ENCODE data around the gene SLC22A15. TPM values are rescaled to one million over a fixed set of nuclear protein-coding genes. Genes with fewer than 3 reads are reported as not detected.

SLC22A15 gene
- total RNA-seq, 2 experiments from 2014 or later: 0.47 to 0.54 TPM

DNA sequence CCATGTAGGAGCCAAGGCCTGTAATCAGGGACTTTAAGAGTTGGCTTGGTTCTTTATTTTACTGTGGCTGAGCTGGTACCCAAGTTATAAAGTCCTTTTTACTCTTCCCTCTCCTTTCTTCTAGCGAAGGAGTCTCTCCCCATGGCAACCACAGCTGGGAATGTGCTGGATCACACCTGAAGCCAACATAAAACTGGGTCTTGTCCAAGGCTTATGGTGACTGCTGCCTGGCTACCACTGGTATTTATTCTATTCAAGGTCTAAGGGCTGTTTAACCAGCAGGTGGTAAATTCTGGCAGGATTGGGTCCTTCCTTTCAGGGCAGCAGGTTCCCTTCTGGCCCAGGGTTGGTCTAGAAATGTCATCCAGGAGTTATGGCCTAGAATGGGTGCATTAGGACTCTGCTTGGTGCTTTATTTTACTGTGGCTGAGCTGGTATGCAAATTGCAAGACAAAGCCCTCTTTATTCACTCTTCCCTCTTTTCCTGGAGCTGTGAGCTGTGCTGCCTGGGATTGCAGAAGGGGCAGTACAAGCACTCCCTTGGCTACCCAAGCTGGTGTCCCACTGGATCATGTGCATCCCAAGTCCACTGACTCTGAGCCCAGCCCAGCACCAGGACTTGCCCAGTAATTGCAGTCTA is 26.6 kb downstream of the SLC22A15 start:
- H3K4me3 Mint-ChIP-seq: no peak overlapping the region
- H3K36me3 Mint-ChIP-seq: peaks cover 12% of the 10 kb centered on the region
- H3K9me3 Mint-ChIP-seq: peaks cover 21% of the 10 kb centered on the region
- H3K27ac Mint-ChIP-seq: no peak overlapping the region
- H3K4me1 Mint-ChIP-seq: peaks cover 6% of the 10 kb centered on the region
- DNase-seq: no peak
- H3K27me3 Mint-ChIP-seq: peaks cover 10% of the 10 kb centered on the region

DNA sequence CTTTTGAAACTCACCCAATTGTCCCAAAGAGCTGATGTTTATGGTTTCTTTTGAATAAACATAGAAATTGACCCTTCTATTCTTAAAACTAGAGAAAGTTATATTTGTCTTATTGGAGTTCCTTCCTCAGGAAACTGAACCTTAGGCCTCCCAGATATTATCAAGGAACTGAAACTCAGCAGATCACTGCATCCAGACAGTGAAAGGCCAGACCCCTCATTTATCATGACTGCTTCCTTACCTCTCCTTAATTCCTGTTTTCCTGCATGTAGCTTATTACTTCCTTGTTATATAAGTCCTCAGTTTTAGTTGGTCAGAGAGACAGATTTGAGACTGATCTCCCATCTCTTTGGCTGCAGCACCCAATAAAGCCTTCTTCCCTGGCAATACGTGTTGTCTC is 27.5 kb downstream of the SLC22A15 start:
- no peak for DNase-seq
- Mint-ChIP-seq H3K27ac (no peak overlapping the region), H3K4me1 (peaks cover 6% of the 10 kb centered on the region), H3K36me3 (peaks cover 4% of the 10 kb centered on the region), H3K9me3 (peaks cover 12% of the 10 kb centered on the region), H3K4me3 (no peak overlapping the region), H3K27me3 (peaks cover 10% of the 10 kb centered on the region)

DNA sequence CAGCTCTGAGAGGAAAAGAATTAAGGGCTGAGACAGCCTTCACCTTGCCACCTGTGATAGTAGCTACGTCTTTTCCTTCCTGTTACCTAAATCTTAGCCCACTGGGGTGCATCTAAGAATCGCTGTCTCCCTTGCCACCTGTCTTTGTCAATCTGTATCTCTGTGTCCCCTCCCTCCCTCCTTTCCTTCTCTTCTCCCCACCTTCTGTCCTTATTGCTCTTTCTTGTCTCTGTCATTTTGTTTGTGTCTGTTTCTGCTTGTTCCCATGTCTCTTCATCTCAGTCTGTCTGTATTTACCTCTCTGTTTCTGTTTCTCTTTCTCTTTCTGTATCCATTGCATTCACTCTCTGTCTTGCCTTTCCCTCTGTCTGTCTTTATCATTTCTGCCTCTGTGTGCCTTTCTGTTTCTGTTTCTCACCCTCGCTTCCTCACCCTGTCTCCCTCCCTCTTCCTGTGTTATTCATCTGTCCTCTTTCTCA is 30.2 kb downstream of the SLC22A15 start:
- Mint-ChIP-seq H3K27ac (peak overlapping the region; percentile 66), H3K4me1 (peaks cover 6% of the 10 kb centered on the region), H3K27me3 (peaks cover 6% of the 10 kb centered on the region), H3K36me3 (peaks cover 3% of the 10 kb centered on the region), H3K9me3 (no peaks in the 10 kb centered on the region), H3K4me3 (peak overlapping the region; percentile 73)
- DNase-seq: no peak

DNA sequence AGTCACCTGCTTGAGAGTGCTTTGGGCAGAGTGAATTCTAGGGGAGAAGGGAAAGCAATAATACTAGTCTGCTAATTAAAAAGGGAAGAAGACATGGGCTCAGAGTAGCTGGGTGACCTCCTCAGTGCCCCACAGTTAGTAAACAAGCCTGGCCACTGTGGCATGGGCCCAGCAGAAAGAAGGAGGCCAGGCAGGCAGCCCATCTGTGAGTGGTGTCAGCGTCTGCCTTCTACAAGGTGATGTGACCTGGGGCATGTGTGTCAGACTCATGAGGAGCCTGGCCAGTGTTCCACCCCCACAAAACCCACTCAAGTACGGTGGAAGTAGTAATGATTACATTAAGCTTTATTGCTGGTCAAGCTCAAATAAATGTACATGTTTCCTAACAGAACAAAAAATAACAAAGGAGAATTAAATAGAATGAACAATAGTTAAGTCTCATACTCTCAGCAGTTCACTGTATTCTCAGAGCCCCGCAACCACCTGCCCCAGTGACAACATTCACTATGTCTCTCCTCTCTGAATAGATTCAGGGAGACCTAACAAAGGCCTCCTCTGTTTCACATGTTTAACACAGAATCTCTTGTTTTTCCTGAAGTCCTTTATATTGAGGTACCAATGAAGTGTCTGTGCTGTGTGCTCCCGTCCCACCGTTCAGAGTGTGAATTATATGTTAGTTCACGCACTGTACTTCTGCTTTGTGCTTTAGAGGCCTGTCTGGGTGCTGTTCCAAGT is 32.5 kb downstream of the SLC22A15 start:
- Mint-ChIP-seq H3K36me3 (no peaks in the 10 kb centered on the region), H3K27me3 (peaks cover 6% of the 10 kb centered on the region), H3K9me3 (no peaks in the 10 kb centered on the region), H3K27ac (no peak overlapping the region), H3K4me3 (no peak overlapping the region), H3K4me1 (peaks cover 6% of the 10 kb centered on the region)
- DNase-seq: no peak

DNA sequence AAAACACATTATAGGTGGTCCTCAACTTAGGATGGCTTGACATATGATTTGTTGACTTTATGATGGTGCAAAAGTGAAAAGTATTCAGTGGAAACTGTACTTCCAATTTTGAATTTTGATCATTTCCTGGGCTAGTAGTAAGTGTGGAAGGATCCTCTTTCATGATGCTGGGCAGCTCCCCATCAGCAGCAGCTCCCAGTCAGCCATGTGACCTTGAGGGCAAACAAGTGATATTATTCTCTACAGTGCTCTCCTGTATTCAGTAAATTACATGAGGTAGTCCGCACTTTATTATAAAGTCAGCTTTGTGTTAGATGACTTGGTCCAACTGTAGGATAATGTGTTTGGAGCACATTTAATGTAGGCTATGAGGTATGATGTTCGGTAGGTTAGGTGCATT is 36.4 kb downstream of the SLC22A15 start:
- H3K36me3 Mint-ChIP-seq: no peaks in the 10 kb centered on the region
- H3K27ac Mint-ChIP-seq: no peak overlapping the region
- H3K4me1 Mint-ChIP-seq: no peaks in the 10 kb centered on the region
- H3K9me3 Mint-ChIP-seq: no peaks in the 10 kb centered on the region
- H3K27me3 Mint-ChIP-seq: peaks cover 3% of the 10 kb centered on the region
- DNase-seq: no peak
- H3K4me3 Mint-ChIP-seq: no peak overlapping the region

DNA sequence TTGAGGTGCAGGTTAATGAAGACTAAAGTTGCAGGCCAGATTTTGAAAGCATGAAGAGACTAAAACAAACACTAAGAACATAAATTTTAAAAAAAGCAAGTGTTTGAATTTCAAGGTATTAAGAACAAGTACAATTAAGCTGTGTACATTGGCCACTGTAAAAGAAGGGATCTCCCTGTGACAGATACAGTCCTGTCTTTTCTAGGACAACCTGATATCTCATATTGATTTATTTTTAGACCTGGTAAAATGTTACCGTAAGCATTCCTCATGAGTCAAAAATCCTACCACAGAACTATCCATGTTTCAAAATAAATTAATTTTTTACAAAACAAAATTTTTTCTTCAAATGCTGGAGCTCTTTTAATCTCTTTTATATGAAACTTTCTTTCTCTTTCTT is 39.4 kb downstream of the SLC22A15 start:
- H3K27me3 Mint-ChIP-seq: peaks cover 6% of the 10 kb centered on the region
- peaks cover 2% of the 10 kb centered on the region for H3K4me1 Mint-ChIP-seq
- H3K9me3 Mint-ChIP-seq: no peaks in the 10 kb centered on the region
- DNase-seq: no peak
- H3K36me3 Mint-ChIP-seq: no peaks in the 10 kb centered on the region
- H3K27ac Mint-ChIP-seq: no peak overlapping the region
- H3K4me3 Mint-ChIP-seq: no peak overlapping the region

DNA sequence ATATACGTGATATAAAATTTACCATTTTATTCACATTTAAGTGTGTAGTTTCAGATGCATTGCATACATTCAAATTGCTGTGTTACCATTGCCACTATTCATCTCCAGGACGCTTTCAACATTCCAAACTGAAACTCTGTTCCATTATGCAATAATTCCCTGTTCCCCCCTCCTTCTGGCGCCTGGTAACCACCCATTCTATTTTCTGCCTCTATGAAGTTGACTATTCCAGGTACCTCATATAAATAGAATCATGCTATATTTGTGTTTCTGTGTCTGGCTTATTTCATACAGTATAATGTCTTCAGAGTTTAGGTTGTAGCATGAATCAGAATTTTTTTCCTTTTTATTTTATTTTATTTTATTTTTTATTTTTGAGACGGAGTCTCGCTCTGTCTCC is 41.7 kb downstream of the SLC22A15 start:
- Mint-ChIP-seq H3K36me3 (no peaks in the 10 kb centered on the region), H3K27ac (no peak overlapping the region), H3K4me1 (peaks cover 2% of the 10 kb centered on the region), H3K4me3 (no peak overlapping the region), H3K27me3 (peaks cover 6% of the 10 kb centered on the region), H3K9me3 (no peaks in the 10 kb centered on the region)
- no peak for DNase-seq

DNA sequence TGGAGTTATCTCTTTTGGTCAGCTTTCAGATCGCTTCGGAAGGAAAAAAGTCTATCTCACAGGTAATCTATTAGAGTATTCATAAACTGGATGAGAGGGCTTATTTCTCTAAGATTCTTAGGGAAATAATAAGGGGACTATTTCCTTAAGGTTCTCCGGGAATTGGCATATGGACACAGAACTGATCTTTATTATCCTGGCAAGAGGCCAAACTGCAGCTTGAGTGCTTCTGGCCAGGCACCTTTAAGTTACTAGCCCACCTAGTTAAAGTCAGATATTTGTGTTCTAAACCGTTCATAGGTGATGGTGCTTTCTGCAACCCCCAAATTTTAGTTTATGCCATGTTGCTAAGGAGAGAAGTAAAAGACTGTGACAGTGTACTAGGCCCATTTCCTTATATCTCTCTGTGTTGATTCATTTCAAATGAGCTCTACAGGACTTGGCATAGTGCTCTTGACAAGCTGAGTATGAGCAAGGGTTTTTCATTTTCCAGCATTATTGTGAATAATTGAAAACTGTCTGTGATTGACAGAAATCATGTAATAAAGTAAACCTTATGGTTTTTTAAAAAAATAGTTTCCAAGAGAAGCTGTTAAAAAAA is 43.4 kb downstream of the SLC22A15 start:
- H3K9me3 Mint-ChIP-seq: no peaks in the 10 kb centered on the region
- no peak overlapping the region for H3K27ac Mint-ChIP-seq
- peaks cover 2% of the 10 kb centered on the region for H3K4me1 Mint-ChIP-seq
- H3K36me3 Mint-ChIP-seq: no peaks in the 10 kb centered on the region
- no peak overlapping the region for H3K4me3 Mint-ChIP-seq
- DNase-seq: no peak
- peaks cover 6% of the 10 kb centered on the region for H3K27me3 Mint-ChIP-seq

DNA sequence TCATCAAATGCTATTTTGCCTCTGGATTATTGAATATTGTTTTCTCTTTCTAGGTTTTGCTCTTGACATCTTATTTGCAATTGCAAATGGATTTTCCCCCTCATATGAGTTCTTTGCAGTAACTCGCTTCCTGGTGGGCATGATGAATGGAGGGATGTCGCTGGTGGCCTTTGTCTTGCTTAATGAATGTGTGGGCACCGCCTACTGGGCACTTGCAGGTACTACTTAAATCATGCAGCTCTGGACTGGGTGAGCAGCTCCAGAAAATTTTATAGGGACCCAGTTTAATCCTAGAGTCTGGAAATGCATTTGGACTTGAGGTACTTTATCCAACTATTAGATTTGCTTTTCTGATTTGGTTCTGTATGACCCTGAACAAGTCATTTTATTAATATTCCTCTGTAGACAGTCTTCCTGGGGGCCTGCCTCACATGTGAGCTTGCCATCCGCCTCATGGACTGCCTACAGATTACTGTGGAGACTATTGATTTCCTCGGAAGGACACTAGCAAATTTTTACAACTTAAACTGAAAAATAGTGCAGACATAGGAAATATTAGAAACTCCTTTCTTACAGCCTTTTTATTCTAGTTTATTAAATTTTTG is 44.5 kb downstream of the SLC22A15 start:
- Mint-ChIP-seq H3K4me1 (peaks cover 2% of the 10 kb centered on the region), H3K27ac (no peak overlapping the region), H3K36me3 (no peaks in the 10 kb centered on the region), H3K27me3 (peaks cover 6% of the 10 kb centered on the region), H3K4me3 (no peak overlapping the region), H3K9me3 (no peaks in the 10 kb centered on the region)
- DNase-seq: peak; percentile 39

DNA sequence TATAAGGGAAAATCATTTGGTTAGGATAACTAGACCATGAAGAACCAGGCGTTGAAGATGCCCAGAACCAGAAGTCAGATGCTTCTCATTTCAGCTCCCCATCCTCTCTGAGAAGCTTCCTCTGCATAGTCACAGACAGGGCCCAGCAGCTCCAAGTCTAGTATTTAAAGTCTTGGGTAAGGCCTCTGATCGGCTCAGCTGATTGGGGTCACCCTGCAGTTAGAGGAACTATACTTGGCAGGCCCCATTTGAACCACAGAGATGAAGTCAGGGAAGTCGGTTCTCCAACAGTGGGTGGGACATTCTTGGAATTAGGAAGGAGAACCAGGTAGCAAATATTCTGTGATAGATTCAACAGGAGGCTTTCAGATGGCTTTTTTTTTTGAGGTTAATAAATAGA is 48.3 kb downstream of the SLC22A15 start:
- no peak for DNase-seq
- Mint-ChIP-seq H3K36me3 (no peaks in the 10 kb centered on the region), H3K9me3 (no peaks in the 10 kb centered on the region), H3K27ac (no peak overlapping the region), H3K27me3 (peaks cover 3% of the 10 kb centered on the region), H3K4me3 (no peak overlapping the region), H3K4me1 (peaks cover 2% of the 10 kb centered on the region)

DNA sequence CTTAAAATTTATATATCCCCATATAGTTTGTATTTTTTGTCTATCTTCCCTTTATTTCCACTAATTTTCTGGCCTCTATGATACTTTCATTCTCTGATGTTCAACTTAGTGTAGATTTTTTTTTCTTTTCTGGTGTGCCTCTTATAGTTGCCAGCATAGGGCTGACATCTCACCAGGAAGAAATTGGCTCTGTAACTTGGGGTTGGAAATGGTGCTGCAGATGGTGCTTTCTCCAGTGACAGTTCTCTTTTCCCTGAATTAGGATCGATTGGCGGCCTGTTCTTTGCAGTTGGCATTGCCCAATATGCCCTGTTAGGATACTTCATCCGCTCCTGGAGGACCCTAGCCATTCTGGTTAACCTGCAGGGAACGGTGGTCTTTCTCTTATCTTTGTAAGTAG is 50.3 kb downstream of the SLC22A15 start:
- H3K9me3 Mint-ChIP-seq: no peaks in the 10 kb centered on the region
- peaks cover 3% of the 10 kb centered on the region for H3K27me3 Mint-ChIP-seq
- no peaks in the 10 kb centered on the region for H3K4me1 Mint-ChIP-seq
- H3K36me3 Mint-ChIP-seq: no peaks in the 10 kb centered on the region
- DNase-seq: no peak
- no peak overlapping the region for H3K27ac Mint-ChIP-seq
- no peak overlapping the region for H3K4me3 Mint-ChIP-seq

DNA sequence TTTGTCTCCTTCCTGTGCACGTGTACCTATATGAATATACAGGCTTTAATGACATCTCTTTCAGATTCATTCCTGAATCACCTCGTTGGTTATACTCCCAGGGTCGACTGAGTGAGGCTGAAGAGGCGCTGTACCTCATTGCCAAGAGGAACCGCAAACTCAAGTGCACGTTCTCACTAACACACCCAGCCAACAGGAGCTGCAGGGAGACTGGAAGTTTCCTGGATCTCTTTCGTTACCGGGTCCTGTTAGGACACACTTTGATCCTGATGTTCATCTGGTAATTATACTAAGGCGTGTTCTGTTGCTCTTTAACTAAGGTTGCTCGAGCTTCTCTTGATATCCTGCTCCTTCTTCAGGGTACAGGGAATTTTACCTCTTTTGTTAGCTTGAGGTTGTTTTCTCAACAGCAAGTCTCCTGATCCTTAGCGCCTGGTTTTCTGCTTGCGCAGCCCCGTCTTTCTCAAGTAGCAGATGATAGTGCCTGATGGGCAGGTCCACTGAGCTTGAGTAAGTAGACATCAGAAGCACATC is 55.1 kb downstream of the SLC22A15 start:
- H3K36me3 Mint-ChIP-seq: no peaks in the 10 kb centered on the region
- DNase-seq: no peak
- no peak overlapping the region for H3K27ac Mint-ChIP-seq
- H3K9me3 Mint-ChIP-seq: no peaks in the 10 kb centered on the region
- H3K4me1 Mint-ChIP-seq: no peaks in the 10 kb centered on the region
- peaks cover 3% of the 10 kb centered on the region for H3K27me3 Mint-ChIP-seq
- no peak overlapping the region for H3K4me3 Mint-ChIP-seq

DNA sequence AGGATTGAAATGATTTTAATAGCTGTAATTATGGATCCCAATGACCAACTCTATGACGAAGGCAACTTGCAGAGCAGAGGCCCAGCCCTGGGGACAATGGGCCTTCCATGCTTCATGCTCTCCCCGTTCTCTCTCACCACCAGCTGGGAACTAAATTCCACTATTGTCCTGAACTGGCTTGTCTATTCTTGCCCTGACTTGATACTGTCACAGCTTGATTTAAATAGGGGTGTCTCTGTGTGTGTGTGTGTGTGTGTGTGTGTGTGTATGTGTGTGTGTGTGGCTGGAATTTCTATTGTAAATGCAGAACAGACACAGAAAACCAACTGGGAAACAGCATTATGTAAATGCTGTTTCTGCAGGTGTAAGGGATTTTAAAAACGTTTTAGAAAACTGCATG is 57.0 kb downstream of the SLC22A15 start:
- peaks cover 3% of the 10 kb centered on the region for H3K27me3 Mint-ChIP-seq
- H3K9me3 Mint-ChIP-seq: no peaks in the 10 kb centered on the region
- no peak overlapping the region for H3K27ac Mint-ChIP-seq
- no peaks in the 10 kb centered on the region for H3K36me3 Mint-ChIP-seq
- H3K4me1 Mint-ChIP-seq: no peaks in the 10 kb centered on the region
- H3K4me3 Mint-ChIP-seq: no peak overlapping the region
- DNase-seq: no peak

DNA sequence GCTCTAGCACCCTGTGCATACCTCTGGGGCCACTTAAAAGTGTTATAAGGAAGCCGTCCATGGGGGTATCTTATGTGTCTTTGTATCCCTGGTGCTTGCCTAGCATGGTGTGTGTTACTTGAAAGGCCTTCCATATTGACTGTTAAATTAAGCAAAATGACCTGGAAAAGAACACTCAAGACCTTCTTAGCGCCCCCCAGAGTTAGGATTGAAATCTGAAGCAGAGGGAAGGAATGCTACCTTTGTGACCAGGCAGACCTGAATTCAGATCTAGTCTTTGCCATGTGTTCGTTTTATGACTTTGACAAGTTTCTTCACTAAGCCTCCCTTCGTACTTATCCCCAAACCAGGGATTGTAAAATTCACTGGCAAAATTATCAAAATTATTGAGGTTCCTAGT is 59.9 kb downstream of the SLC22A15 start:
- no peak overlapping the region for H3K4me3 Mint-ChIP-seq
- H3K9me3 Mint-ChIP-seq: no peaks in the 10 kb centered on the region
- no peak for DNase-seq
- no peaks in the 10 kb centered on the region for H3K4me1 Mint-ChIP-seq
- no peak overlapping the region for H3K27ac Mint-ChIP-seq
- no peaks in the 10 kb centered on the region for H3K27me3 Mint-ChIP-seq
- H3K36me3 Mint-ChIP-seq: no peaks in the 10 kb centered on the region

DNA sequence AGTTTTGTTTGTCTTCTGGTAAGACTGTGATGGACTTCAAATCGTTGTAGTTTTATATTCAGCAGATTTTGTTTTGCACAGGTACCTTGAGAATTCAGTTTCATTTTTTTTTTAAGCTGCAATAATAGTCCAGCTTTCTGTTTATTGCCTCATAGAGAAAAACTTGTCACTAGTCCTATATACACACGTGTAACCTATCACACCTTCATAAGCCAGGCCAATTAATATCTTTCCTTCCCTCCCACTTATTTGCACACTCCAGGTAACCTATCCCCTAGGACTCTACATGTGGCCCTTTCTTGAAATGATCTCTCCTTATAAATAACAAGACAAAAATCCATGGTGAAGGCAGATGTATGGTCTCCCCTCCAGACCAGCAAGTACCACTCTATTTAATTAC is 62.4 kb downstream of the SLC22A15 start:
- peaks cover 5% of the 10 kb centered on the region for H3K27me3 Mint-ChIP-seq
- H3K4me3 Mint-ChIP-seq: no peak overlapping the region
- H3K9me3 Mint-ChIP-seq: no peaks in the 10 kb centered on the region
- no peak overlapping the region for H3K27ac Mint-ChIP-seq
- DNase-seq: no peak
- no peaks in the 10 kb centered on the region for H3K36me3 Mint-ChIP-seq
- no peaks in the 10 kb centered on the region for H3K4me1 Mint-ChIP-seq

Data from activated naive CD8-positive, alpha-beta T cell treated with anti-CD3 and anti-CD28 coated beads for 36 hours (primary cell).